SK-N-SH (cell line): ENCODE data around the gene RNF113B. TPM values are rescaled to one million over a fixed set of nuclear protein-coding genes. Genes with fewer than 3 reads are reported as not detected.

Source experiments
- CTCF ChIA-PET: fragments of 300-600, 350-600 bp; formaldehyde crosslinking; extraction: SDS; loops from one replicate; lab custom pipeline; 2021; lab: Yijun Ruan, JAX
- POLR2A ChIA-PET: fragments of 350-600 bp; sonication (Branson Sonifier 250); formaldehyde crosslinking; extraction: SDS; loops from one replicate; lab custom pipeline; 2020; ENCODE audit warnings: antibody characterized with exemption, inconsistent platforms; lab: Yijun Ruan, JAX
- DNase-seq: peaks from one replicate; pipeline ENCODE4 v3.0.0; 2012
- H2AFZ ChIP-seq: fragments of 200-600 bp; sonication (generic); 2 replicates; pipeline ENCODE4 v1.8.1; 2016; ENCODE audit warnings: antibody characterized with exemption, mild to moderate bottlenecking, low read depth
- H3F3A ChIP-seq: fragments of 200-600 bp; sonication (generic); replicated peaks from 2 replicates; pipeline ENCODE3; 2016; ENCODE audit warnings: antibody characterized with exemption, mild to moderate bottlenecking; ENCODE audit not compliant: insufficient read depth
- H3K27ac ChIP-seq, 2 experiments: fragments of 200-500 bp in 1 of 2; fragments of 200-600 bp in 1 of 2; sonication (Bioruptor generic) in 1 of 2; sonication (generic), shearing (Covaris generic) in 1 of 2; 2 replicates each; pipeline versions ENCODE4 v1.5.1 to v1.6.1; 2014 to 2016; ENCODE audit warnings: low read depth in 2 of 2, inconsistent platforms in 1 of 2, low read length in 1 of 2, mild to moderate bottlenecking in 1 of 2, mixed read lengths in 1 of 2
- H3K27me3 ChIP-seq: fragments of 200-600 bp; sonication (generic), shearing (Covaris generic); 2 replicates; pipeline ENCODE4 v1.6.1; 2016; ENCODE audit warnings: mixed run types; ENCODE audit not compliant: insufficient read depth
- H3K36me3 ChIP-seq, 2 experiments: fragments of 200-500 bp in 1 of 2; fragments of 200-600 bp in 1 of 2; sonication (Bioruptor generic) in 1 of 2; sonication (generic) in 1 of 2; replicated peaks in 1 of 2; 2 replicates each; pipeline versions ENCODE3 to v1.5.1; 2014 to 2016; ENCODE audit warnings: low read length in 1 of 2, mild to moderate bottlenecking in 1 of 2; ENCODE audit not compliant: insufficient read depth in 2 of 2, control insufficient read depth in 1 of 2
- H3K4me1 ChIP-seq, 2 experiments: fragments of 200-500 bp in 1 of 2; fragments of 200-600 bp in 1 of 2; sonication (Bioruptor generic) in 1 of 2; sonication (generic), shearing (Covaris generic) in 1 of 2; 2 replicates each; pipeline versions ENCODE4 v1.5.1 to v1.6.1; 2014 to 2016; ENCODE audit warnings: low read depth in 1 of 2, low read length in 1 of 2, mixed run types in 1 of 2; ENCODE audit not compliant: insufficient read depth in 2 of 2, control insufficient read depth in 1 of 2
- H3K4me2 ChIP-seq: fragments of 200-600 bp; sonication (generic), shearing (Covaris generic); 2 replicates; pipeline ENCODE4 v1.6.1; 2017; ENCODE audit warnings: mixed run types
- H3K4me3 ChIP-seq, 2 experiments: fragments of 200-500 bp in 1 of 2; fragments of 200-600 bp in 1 of 2; sonication (Bioruptor generic) in 1 of 2; sonication (generic), shearing (Covaris generic) in 1 of 2; 2 replicates each; pipeline versions ENCODE4 v1.5.1 to v1.8.1; 2014 to 2016; ENCODE audit warnings: low read depth in 2 of 2, inconsistent platforms in 1 of 2, low read length in 1 of 2, mild to moderate bottlenecking in 1 of 2, mixed read lengths in 1 of 2, moderate library complexity in 1 of 2
- H3K79me2 ChIP-seq: fragments of 200-600 bp; sonication (generic); 2 replicates; pipeline ENCODE4 v1.8.1; 2017; ENCODE audit warnings: mild to moderate bottlenecking; ENCODE audit not compliant: insufficient read depth
- H3K9ac ChIP-seq: fragments of 200-600 bp; sonication (generic); 2 replicates; pipeline ENCODE4 v1.6.1; 2017; ENCODE audit warnings: mixed run types
- H3K9me2 ChIP-seq: fragments of 200-600 bp; sonication (generic); 2 replicates; pipeline ENCODE4 v1.6.1; 2017; ENCODE audit warnings: mixed run types
- H3K9me3 ChIP-seq: fragments of 200-600 bp; sonication (generic); 2 replicates; pipeline ENCODE4 v1.6.1; 2017; ENCODE audit warnings: mixed run types, mild to moderate bottlenecking, moderate library complexity
- H4K20me1 ChIP-seq: fragments of 200-600 bp; sonication (generic); 2 replicates; pipeline ENCODE4 v1.6.1; 2017; ENCODE audit warnings: mild to moderate bottlenecking, mixed run types; ENCODE audit not compliant: insufficient read depth
- ELF1 ChIP-seq: IDR thresholded peaks from 2 replicates; pipeline ENCODE4 v1.4.0; 2012
- FOXJ3 ChIP-seq: sonication (generic); formaldehyde crosslinking; IDR thresholded peaks from 2 replicates; pipeline ENCODE4 v1.5.1; 2020; ENCODE audit warnings: mild to moderate bottlenecking, missing genetic modification reagents
- FOXM1 ChIP-seq: IDR thresholded peaks from 2 replicates; pipeline ENCODE4 v1.4.0; 2012; ENCODE audit warnings: low read depth, mild to moderate bottlenecking
- GABPA ChIP-seq: IDR thresholded peaks from 2 replicates; pipeline ENCODE4 v1.4.0; 2012; ENCODE audit warnings: low read depth, mild to moderate bottlenecking
- GATA2 ChIP-seq: sonication (generic); formaldehyde crosslinking; IDR thresholded peaks from 2 replicates; pipeline ENCODE4 v1.5.0; 2020; ENCODE audit warnings: mild to moderate bottlenecking, missing genetic modification reagents
- MAX ChIP-seq: IDR thresholded peaks from 2 replicates; pipeline ENCODE4 v1.4.0; 2012; ENCODE audit warnings: low read depth
- MEF2A ChIP-seq: IDR thresholded peaks from 2 replicates; pipeline ENCODE4 v1.4.0; 2012; ENCODE audit warnings: low read depth, borderline replicate concordance
- MXI1 ChIP-seq: IDR thresholded peaks from 2 replicates; pipeline ENCODE4 v1.6.1; 2012; ENCODE audit warnings: mild to moderate bottlenecking, low read depth, low read length, improper control_type of control experiment
- NRF1 ChIP-seq: IDR thresholded peaks from 2 replicates; pipeline ENCODE4 v1.6.1; 2012; ENCODE audit warnings: low read depth, mild to moderate bottlenecking, low read length
- RAD21 ChIP-seq: IDR thresholded peaks from 2 replicates; pipeline ENCODE4 v1.6.1; 2012; ENCODE audit warnings: mild to moderate bottlenecking, low read length
- REST ChIP-seq: IDR thresholded peaks from 2 replicates; pipeline ENCODE4 v1.6.1; 2012; ENCODE audit warnings: mild to moderate bottlenecking, low read depth, low read length, moderate library complexity
- SIN3A ChIP-seq: IDR thresholded peaks from 2 replicates; pipeline ENCODE4 v1.6.1; 2012; ENCODE audit warnings: low read depth, mild to moderate bottlenecking, low read length, moderate library complexity, borderline replicate concordance
- SMC3 ChIP-seq: IDR thresholded peaks from 2 replicates; pipeline ENCODE4 v1.6.1; 2012; ENCODE audit warnings: low read depth, low read length, improper control_type of control experiment
- TAF1 ChIP-seq: IDR thresholded peaks from 2 replicates; pipeline ENCODE4 v1.6.1; 2012; ENCODE audit warnings: low read depth, mild to moderate bottlenecking, low read length, moderate library complexity, borderline replicate concordance
- TCF12 ChIP-seq: IDR thresholded peaks from 2 replicates; pipeline ENCODE4 v1.4.0; 2012
- TEAD4 ChIP-seq: IDR thresholded peaks from 2 replicates; pipeline ENCODE4 v1.4.0; 2012; ENCODE audit warnings: mild to moderate bottlenecking, borderline replicate concordance; ENCODE audit not compliant: insufficient read depth
- USF2 ChIP-seq: fragments of 150-350 bp; IDR thresholded peaks from 2 replicates; pipeline ENCODE4 v1.6.1; 2017; ENCODE audit warnings: antibody characterized with exemption, low read length, low read depth, borderline replicate concordance
- WGBS: methylation state at CpG from one replicate; pipeline ENCODE4 v1.1.6; 2017; ENCODE audit warnings: low lambda C conversion rate; 5-methylcytosine and 5-hydroxymethylcytosine counted together
- polyA plus RNA-seq, 3 experiments: library from polyadenylated mRNA; depleted of rRNA; stranded (reverse); fragments of >200 nt; gene quantifications; 2 replicates each; pipeline ENCODE4 v1.2.3, GENCODE V29; 2012
- TF ChIP-seq, protein P1 (sequence below): fragments of 200-600 bp; sonication (generic); IDR thresholded peaks from 2 replicates; pipeline ENCODE4 v1.6.1; 2017; ENCODE audit warnings: antibody characterized with exemption, mild to moderate bottlenecking, moderate library complexity
- TF ChIP-seq, protein P2 (sequence below): IDR thresholded peaks from 2 replicates; pipeline ENCODE4 v1.4.0; 2012; ENCODE audit warnings: low read depth, borderline replicate concordance

Gene RNF113B
- polyA plus RNA-seq, 1 of the 3 experiments (the other 2 are of a cell fraction), result not detected

DNA sequence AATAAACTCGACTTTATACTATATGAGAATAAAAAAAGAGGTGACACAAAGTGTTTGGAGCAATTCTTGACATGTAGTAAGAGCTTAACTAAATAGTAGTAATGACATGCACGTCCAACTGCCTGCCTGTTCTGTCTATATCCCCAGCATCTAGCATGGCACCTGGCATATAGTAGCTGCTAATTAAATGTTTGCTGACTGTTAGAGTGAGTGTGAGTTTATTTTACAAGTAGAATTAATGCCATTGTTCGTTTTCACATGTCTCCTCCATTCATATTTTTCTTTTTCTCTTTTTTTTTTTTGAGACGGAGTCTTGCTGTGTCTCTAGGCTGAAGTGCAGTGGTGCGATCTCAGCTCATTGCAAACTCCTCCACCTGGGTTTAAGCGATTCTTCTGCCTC is 38.4 kb upstream of the RNF113B start:
- H3K4me3 ChIP-seq, result no peak overlapping the region
- CTCF ChIA-PET, result interaction anchor here (0.8 to 1.0 kb wide), 2 partner anchors 25 to 26 kb away, joined by 3 to 4 read pairs; no protein-coding TSS in a partner anchor
- H3K79me2 ChIP-seq, result peaks cover 24% of the 10 kb centered on the region

GRCh38 chr13:98214707-98215106 is 37.6 kb upstream of the RNF113B start:
- H3K4me2 ChIP-seq, result peak overlapping the region; percentile 56; the same call in 1 of the 2 replicates
- ChIA-PET CTCF (interaction anchor here (1.0 kb wide), 1 partner anchor 25 kb away, joined by 3 read pairs; no protein-coding TSS in a partner anchor), POLR2A (no interaction called here)
- TF ChIP-seq ELF1 (no peak), FOXJ3 (no peak), MXI1 (no peak), USF2 (no peak), NRF1 (no peak), SIN3A (no peak), REST (no peak), SMC3 (no peak), MAX (no peak), GABPA (no peak), GATA2 (CRISPR knock-in tag) (no peak), TAF1 (no peak), TCF12 (no peak), MEF2A (no peak), RAD21 (no peak), TEAD4 (no peak)
- TF ChIP-seq, protein P1, sequence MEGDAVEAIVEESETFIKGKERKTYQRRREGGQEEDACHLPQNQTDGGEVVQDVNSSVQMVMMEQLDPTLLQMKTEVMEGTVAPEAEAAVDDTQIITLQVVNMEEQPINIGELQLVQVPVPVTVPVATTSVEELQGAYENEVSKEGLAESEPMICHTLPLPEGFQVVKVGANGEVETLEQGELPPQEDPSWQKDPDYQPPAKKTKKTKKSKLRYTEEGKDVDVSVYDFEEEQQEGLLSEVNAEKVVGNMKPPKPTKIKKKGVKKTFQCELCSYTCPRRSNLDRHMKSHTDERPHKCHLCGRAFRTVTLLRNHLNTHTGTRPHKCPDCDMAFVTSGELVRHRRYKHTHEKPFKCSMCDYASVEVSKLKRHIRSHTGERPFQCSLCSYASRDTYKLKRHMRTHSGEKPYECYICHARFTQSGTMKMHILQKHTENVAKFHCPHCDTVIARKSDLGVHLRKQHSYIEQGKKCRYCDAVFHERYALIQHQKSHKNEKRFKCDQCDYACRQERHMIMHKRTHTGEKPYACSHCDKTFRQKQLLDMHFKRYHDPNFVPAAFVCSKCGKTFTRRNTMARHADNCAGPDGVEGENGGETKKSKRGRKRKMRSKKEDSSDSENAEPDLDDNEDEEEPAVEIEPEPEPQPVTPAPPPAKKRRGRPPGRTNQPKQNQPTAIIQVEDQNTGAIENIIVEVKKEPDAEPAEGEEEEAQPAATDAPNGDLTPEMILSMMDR, result no peak

More for the DNA sequence above, 38.4 kb upstream of the RNF113B start:
- peaks cover 0 to 3% of the 10 kb centered on the region in 2 experiments for H3K36me3 ChIP-seq
- H3F3A ChIP-seq, result peaks cover 22% of the 10 kb centered on the region
- H3K9me3 ChIP-seq, result no peaks in the 10 kb centered on the region
- no peak overlapping the region for H3K4me2 ChIP-seq
- POLR2A ChIA-PET, result no interaction called here
- no peaks in the 10 kb centered on the region for H4K20me1 ChIP-seq
- no peaks in the 10 kb centered on the region for H3K9me2 ChIP-seq
- no peak overlapping the region for H2AFZ ChIP-seq
- peak overlapping the region; percentile 9; the same call in 1 of the 2 replicates for H3K9ac ChIP-seq
- 90% methylated on average over 6 of the region's 6 CpGs for WGBS
- TF ChIP-seq, protein P2, sequence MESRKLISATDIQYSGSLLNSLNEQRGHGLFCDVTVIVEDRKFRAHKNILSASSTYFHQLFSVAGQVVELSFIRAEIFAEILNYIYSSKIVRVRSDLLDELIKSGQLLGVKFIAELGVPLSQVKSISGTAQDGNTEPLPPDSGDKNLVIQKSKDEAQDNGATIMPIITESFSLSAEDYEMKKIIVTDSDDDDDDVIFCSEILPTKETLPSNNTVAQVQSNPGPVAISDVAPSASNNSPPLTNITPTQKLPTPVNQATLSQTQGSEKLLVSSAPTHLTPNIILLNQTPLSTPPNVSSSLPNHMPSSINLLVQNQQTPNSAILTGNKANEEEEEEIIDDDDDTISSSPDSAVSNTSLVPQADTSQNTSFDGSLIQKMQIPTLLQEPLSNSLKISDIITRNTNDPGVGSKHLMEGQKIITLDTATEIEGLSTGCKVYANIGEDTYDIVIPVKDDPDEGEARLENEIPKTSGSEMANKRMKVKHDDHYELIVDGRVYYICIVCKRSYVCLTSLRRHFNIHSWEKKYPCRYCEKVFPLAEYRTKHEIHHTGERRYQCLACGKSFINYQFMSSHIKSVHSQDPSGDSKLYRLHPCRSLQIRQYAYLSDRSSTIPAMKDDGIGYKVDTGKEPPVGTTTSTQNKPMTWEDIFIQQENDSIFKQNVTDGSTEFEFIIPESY, result no peak
- no peak for TF ChIP-seq FOXM1
- no peak for TF ChIP-seq TCF12
- no peak for DNase-seq
- peak overlapping the region in 1 of 2 experiments; percentile 72; a peak in 2 of 4 replicates for H3K27ac ChIP-seq
- H3K27me3 ChIP-seq, result no peaks in the 10 kb centered on the region
- H3K4me1 ChIP-seq, result peaks cover 14 to 30% of the 10 kb centered on the region in 2 experiments; a peak in 3 of 4 replicates

More at GRCh38 chr13:98214707-98215106, 37.6 kb upstream of the RNF113B start:
- Histone ChIP-seq H3K36me3 (peaks cover 0 to 3% of the 10 kb centered on the region in 2 experiments), H3K9ac (no peak overlapping the region), H3K9me2 (no peaks in the 10 kb centered on the region), H3K9me3 (no peaks in the 10 kb centered on the region), H3K4me3 (no peak overlapping the region), H3K79me2 (peaks cover 30% of the 10 kb centered on the region), H3K27me3 (no peaks in the 10 kb centered on the region), H4K20me1 (no peaks in the 10 kb centered on the region), H3F3A (peaks cover 22% of the 10 kb centered on the region), H3K4me1 (peaks cover 8 to 30% of the 10 kb centered on the region in 2 experiments; a peak in 3 of 4 replicates), H2AFZ (no peak overlapping the region), H3K27ac (peak overlapping the region; percentile 50 to 72; a peak in 3 of 4 replicates)
- WGBS, result 87% methylated on average over 6 of the region's 6 CpGs
- DNase-seq, result no peak
